GM18868 (cell line): ENCODE results near the gene TRAF2.
"Not testable (repeated sequence)": the region's sequence is repeated elsewhere in the genome, so short reads cannot be mapped to it uniquely, and the experiment has no call there.

Source experiments
- ATAC-seq: cut with Tn5 transposase; IDR thresholded peaks from one replicate; pipeline ENCODE4 v1.9.1; 2021; ENCODE audit warnings: mild to moderate bottlenecking, moderate library complexity; ENCODE audit not compliant: unreplicated experiment

TRAF2 gene

GRCh38 chr9:136876476-136876875 is 9.8 kb upstream of the TRAF2 start:
- ATAC-seq = no peak

- no peak for ATAC-seq
These were observed 5.7 kb upstream of the TRAF2 start for GRCh38 chr9:136880651-136881050.

GRCh38 chr9:136881691-136882108 is 4.6 kb upstream of the TRAF2 start:
- no peak for ATAC-seq

GRCh38 chr9:136882109-136882946 is 4.0 kb upstream of the TRAF2 start:
- peak; percentile 40 for ATAC-seq

- not testable (repeated sequence) for ATAC-seq
These were observed 3.4 kb upstream of the TRAF2 start for GRCh38 chr9:136882947-136883283.

GRCh38 chr9:136883670-136884069 is 2.6 kb upstream of the TRAF2 start:
- not testable (repeated sequence) for ATAC-seq

GRCh38 chr9:136886610-136887597 is 588 bp downstream of the TRAF2 start:
- peak; percentile 8 for ATAC-seq

- no peak for ATAC-seq
These were observed 2.1 kb downstream of the TRAF2 start for GRCh38 chr9:136888454-136888853.

GRCh38 chr9:136889858-136890257 is 3.5 kb downstream of the TRAF2 start:
- no peak for ATAC-seq

GRCh38 chr9:136890661-136891060 is 4.3 kb downstream of the TRAF2 start:
- no peak for ATAC-seq

GRCh38 chr9:136896027-136896426 is 9.7 kb downstream of the TRAF2 start:
- no peak for ATAC-seq

- no peak for ATAC-seq
These were observed 12.3 kb downstream of the TRAF2 start for GRCh38 chr9:136898483-136899100.

GRCh38 chr9:136899196-136899595 is 12.9 kb downstream of the TRAF2 start:
- ATAC-seq = no peak

- ATAC-seq = no peak
These were observed 14.2 kb downstream of the TRAF2 start for GRCh38 chr9:136900556-136900955.

- no peak for ATAC-seq
These were observed 14.7 kb downstream of the TRAF2 start for GRCh38 chr9:136900988-136901515.

GRCh38 chr9:136901516-136902258 is 15.4 kb downstream of the TRAF2 start:
- ATAC-seq = peak; percentile 63

GRCh38 chr9:136902259-136902821 is 16.0 kb downstream of the TRAF2 start:
- peak; percentile 66 for ATAC-seq

- no peak for ATAC-seq
These were observed 16.8 kb downstream of the TRAF2 start for GRCh38 chr9:136903041-136903554.

- no peak for ATAC-seq
These were observed 19.9 kb downstream of the TRAF2 start for GRCh38 chr9:136906266-136906665.
